ENCODE data around the gene TRPM7. TPM values are rescaled to one million over a fixed set of nuclear protein-coding genes. Genes with fewer than 3 reads are reported as not detected.

TRPM7 gene
- total RNA-seq, 5 donors from 2014 or later (not counting 1 experiment from before 2014, with no cell fraction given): 38.9 to 49.1 (median 43.9) TPM

GRCh38 chr15:50652671-50653070 lies 33.9 kb downstream of the TRPM7 start:
- no peak overlapping the region for H3K4me3 Mint-ChIP-seq
- ChIA-PET POLR2A (interaction anchor here in 1 of 2 donors (0.6 kb wide), 1 partner anchor 72 kb away, joined by 4 read pairs; no protein-coding TSS in a partner anchor), CTCF (interaction anchor here (0.6 to 0.9 kb wide), 3 partner anchors 22 to 1839 kb away, joined by 4 to 6 read pairs (median 5); no protein-coding TSS in a partner anchor)

GRCh38 chr15:50641318-50641717 lies 45.3 kb downstream of the TRPM7 start:
- POLR2A ChIA-PET: no interaction called here
- Mint-ChIP-seq H3K27ac (no peak overlapping the region), H3K27me3 (no peaks in the 10 kb centered on the region), H3K4me3 (no peak overlapping the region), H3K4me1 (peaks cover 3 to 8% (median 7%) of the 10 kb centered on the region in 3 donors), H3K9me3 (no peaks in the 10 kb centered on the region), H3K36me3 (peaks cover 40% of the 10 kb centered on the region)
- DNase-seq (no peak), ATAC-seq (replicated peaks in 1 of 4) (no peak)
- H3K27ac ChIP-seq (ENCODE audit: low read length): no peak overlapping the region
- no peaks in the 10 kb centered on the region for H3K4me1 ChIP-seq (ENCODE audit: control insufficient read depth in 1 of 2, extremely low read depth in 1 of 2, insufficient read depth in 2 of 2, low read length in 2 of 2)
- no peak overlapping the region for H3K4me3 ChIP-seq (ENCODE audit: control insufficient read depth in 1 of 2, extremely low read depth in 1 of 2, low read length in 1 of 2)
- CTCF ChIA-PET: no interaction called here
- WGBS (ENCODE audit: insufficient coverage): 89% methylated on average over 1 of the region's 2 CpGs
- H3K9me3 ChIP-seq: no peaks in the 10 kb centered on the region
- peaks cover 6 to 57% of the 10 kb centered on the region in 2 donors for H3K36me3 ChIP-seq (ENCODE audit: control insufficient read depth in 2 of 2, extremely low read depth in 1 of 2, insufficient read depth in 1 of 2, low read length in 1 of 2)
- no peaks in the 10 kb centered on the region for H3K27me3 ChIP-seq (replicated peaks in 1 of 2; ENCODE audit: control insufficient read depth in 2 of 2, extremely low read depth in 1 of 2, insufficient read depth in 2 of 2, low read length in 1 of 2)

More at GRCh38 chr15:50652671-50653070, 33.9 kb downstream of the TRPM7 start:
- no peaks in the 10 kb centered on the region for H3K4me1 ChIP-seq (ENCODE audit: control insufficient read depth in 1 of 2, extremely low read depth in 1 of 2, insufficient read depth in 2 of 2, low read length in 2 of 2)
- Mint-ChIP-seq H3K9me3 (no peaks in the 10 kb centered on the region), H3K27ac (no peak overlapping the region), H3K36me3 (peaks cover 49% of the 10 kb centered on the region), H3K4me1 (peaks cover 0 to 14% (median 5%) of the 10 kb centered on the region in 3 donors), H3K27me3 (no peaks in the 10 kb centered on the region)
- H3K36me3 ChIP-seq (ENCODE audit: control insufficient read depth in 2 of 2, extremely low read depth in 1 of 2, insufficient read depth in 1 of 2, low read length in 1 of 2): peaks cover 2 to 65% of the 10 kb centered on the region in 2 donors
- no peaks in the 10 kb centered on the region for H3K27me3 ChIP-seq (replicated peaks in 1 of 2; ENCODE audit: control insufficient read depth in 2 of 2, extremely low read depth in 1 of 2, insufficient read depth in 2 of 2, low read length in 1 of 2)
- no peak for ATAC-seq (replicated peaks in 1 of 4)
- no peak overlapping the region for H3K27ac ChIP-seq (ENCODE audit: low read length)
- DNase-seq: no peak
- no peaks in the 10 kb centered on the region for H3K9me3 ChIP-seq
- no peak overlapping the region for H3K4me3 ChIP-seq (ENCODE audit: control insufficient read depth in 1 of 2, extremely low read depth in 1 of 2, low read length in 1 of 2)
- WGBS (ENCODE audit: insufficient coverage): 100% methylated on average over 2 of the region's 3 CpGs

GRCh38 chr15:50636146-50636545 lies 50.5 kb downstream of the TRPM7 start:
- no peak overlapping the region for H3K4me3 ChIP-seq (ENCODE audit: control insufficient read depth in 1 of 2, extremely low read depth in 1 of 2, low read length in 1 of 2)
- no peaks in the 10 kb centered on the region for H3K4me1 ChIP-seq (ENCODE audit: control insufficient read depth in 1 of 2, extremely low read depth in 1 of 2, insufficient read depth in 2 of 2, low read length in 2 of 2)
- H3K4me3 Mint-ChIP-seq: no peak overlapping the region
- ATAC-seq (replicated peaks in 1 of 4) (no peak), DNase-seq (no peak)
- ChIA-PET CTCF (interaction anchor here in 1 of 2 donors (0.7 kb wide), 1 partner anchor 59 kb away, joined by 6 read pairs; no protein-coding TSS in a partner anchor), POLR2A (interaction anchor here in 1 of 2 donors (0.7 kb wide), 1 partner anchor 1260 kb away, joined by 8 read pairs; no protein-coding TSS in a partner anchor)
- H3K4me1 Mint-ChIP-seq: peaks cover 1 to 8% (median 3%) of the 10 kb centered on the region in 3 donors
- H3K36me3 ChIP-seq (ENCODE audit: control insufficient read depth in 2 of 2, extremely low read depth in 1 of 2, insufficient read depth in 1 of 2, low read length in 1 of 2): peaks cover 3 to 66% of the 10 kb centered on the region in 2 donors
- no peaks in the 10 kb centered on the region for H3K9me3 Mint-ChIP-seq
- peaks cover 30% of the 10 kb centered on the region for H3K36me3 Mint-ChIP-seq
- WGBS (ENCODE audit: insufficient coverage): 100% methylated on average over 5 of the region's 9 CpGs
- no peaks in the 10 kb centered on the region for H3K9me3 ChIP-seq
- H3K27me3 Mint-ChIP-seq: no peaks in the 10 kb centered on the region
- H3K27ac ChIP-seq (ENCODE audit: low read length): no peak overlapping the region
- no peak overlapping the region for H3K27ac Mint-ChIP-seq
- H3K27me3 ChIP-seq (replicated peaks in 1 of 2; ENCODE audit: control insufficient read depth in 2 of 2, extremely low read depth in 1 of 2, insufficient read depth in 2 of 2, low read length in 1 of 2): no peaks in the 10 kb centered on the region

GRCh38 chr15:50633653-50634052 lies 52.9 kb downstream of the TRPM7 start:
- no peaks in the 10 kb centered on the region for H3K9me3 ChIP-seq
- no CpG with 5 or more reads among the region's 3 CpGs for WGBS (ENCODE audit: insufficient coverage)
- Mint-ChIP-seq H3K9me3 (no peaks in the 10 kb centered on the region), H3K4me1 (no peaks in the 10 kb centered on the region), H3K36me3 (peaks cover 18% of the 10 kb centered on the region), H3K4me3 (no peak overlapping the region), H3K27ac (no peak overlapping the region), H3K27me3 (no peaks in the 10 kb centered on the region)
- no peak overlapping the region for H3K4me3 ChIP-seq (ENCODE audit: control insufficient read depth in 1 of 2, extremely low read depth in 1 of 2, low read length in 1 of 2)
- ChIA-PET CTCF (interaction anchor here in 1 of 2 donors (1.1 kb wide), 1 partner anchor 13 kb away, joined by 4 read pairs; no protein-coding TSS in a partner anchor), POLR2A (no interaction called here)
- no peak overlapping the region for H3K27ac ChIP-seq (ENCODE audit: low read length)
- no peak for DNase-seq
- no peaks in the 10 kb centered on the region for H3K27me3 ChIP-seq (replicated peaks in 1 of 2; ENCODE audit: control insufficient read depth in 2 of 2, extremely low read depth in 1 of 2, insufficient read depth in 2 of 2, low read length in 1 of 2)
- ATAC-seq (replicated peaks in 1 of 4): no peak
- H3K36me3 ChIP-seq (ENCODE audit: control insufficient read depth in 2 of 2, extremely low read depth in 1 of 2, insufficient read depth in 1 of 2, low read length in 1 of 2): peaks cover 3 to 69% of the 10 kb centered on the region in 2 donors
- no peaks in the 10 kb centered on the region for H3K4me1 ChIP-seq (ENCODE audit: control insufficient read depth in 1 of 2, extremely low read depth in 1 of 2, insufficient read depth in 2 of 2, low read length in 2 of 2)

GRCh38 chr15:50628421-50628820 lies 58.2 kb downstream of the TRPM7 start:
- H3K4me3 Mint-ChIP-seq: no peak overlapping the region
- ATAC-seq (replicated peaks in 1 of 4) (no peak), DNase-seq (no peak)
- Histone ChIP-seq H3K27me3 (replicated peaks in 1 of 2; ENCODE audit: control insufficient read depth in 2 of 2, extremely low read depth in 1 of 2, insufficient read depth in 2 of 2, low read length in 1 of 2) (no peaks in the 10 kb centered on the region), H3K9me3 (no peaks in the 10 kb centered on the region), H3K27ac (ENCODE audit: low read length) (no peak overlapping the region), H3K36me3 (ENCODE audit: control insufficient read depth in 2 of 2, extremely low read depth in 1 of 2, insufficient read depth in 1 of 2, low read length in 1 of 2) (peaks cover 0 to 63% of the 10 kb centered on the region in 2 donors), H3K4me1 (ENCODE audit: control insufficient read depth in 1 of 2, extremely low read depth in 1 of 2, insufficient read depth in 2 of 2, low read length in 2 of 2) (no peaks in the 10 kb centered on the region), H3K4me3 (ENCODE audit: control insufficient read depth in 1 of 2, extremely low read depth in 1 of 2, low read length in 1 of 2) (no peak overlapping the region)
- ChIA-PET CTCF (no interaction called here), POLR2A (interaction anchor here in 1 of 2 donors (0.6 kb wide), 1 partner anchor 31 kb away, joined by 3 read pairs; no protein-coding TSS in a partner anchor)
- no peaks in the 10 kb centered on the region for H3K27me3 Mint-ChIP-seq
- no peaks in the 10 kb centered on the region for H3K9me3 Mint-ChIP-seq
- H3K4me1 Mint-ChIP-seq: no peaks in the 10 kb centered on the region
- H3K27ac Mint-ChIP-seq: no peak overlapping the region
- H3K36me3 Mint-ChIP-seq: peaks cover 32% of the 10 kb centered on the region
- 100% methylated on average over 3 of the region's 5 CpGs for WGBS (ENCODE audit: insufficient coverage)

- DNase-seq: no peak
- Mint-ChIP-seq H3K4me3 (no peak overlapping the region), H3K4me1 (no peaks in the 10 kb centered on the region), H3K27ac (peak overlapping the region; percentile 53 to 62), H3K36me3 (peaks cover 31% of the 10 kb centered on the region), H3K27me3 (no peaks in the 10 kb centered on the region), H3K9me3 (no peaks in the 10 kb centered on the region)
- H3K4me1 ChIP-seq (ENCODE audit: control insufficient read depth in 1 of 2, extremely low read depth in 1 of 2, insufficient read depth in 2 of 2, low read length in 2 of 2): no peaks in the 10 kb centered on the region
- no peak overlapping the region for H3K4me3 ChIP-seq (ENCODE audit: control insufficient read depth in 1 of 2, extremely low read depth in 1 of 2, low read length in 1 of 2)
- H3K36me3 ChIP-seq (ENCODE audit: control insufficient read depth in 2 of 2, extremely low read depth in 1 of 2, insufficient read depth in 1 of 2, low read length in 1 of 2): peaks cover 0 to 54% of the 10 kb centered on the region in 2 donors
- ATAC-seq (replicated peaks in 1 of 4): no peak
- ChIA-PET CTCF (no interaction called here), POLR2A (no interaction called here)
- 81% methylated on average over 3 of the region's 4 CpGs for WGBS (ENCODE audit: insufficient coverage)
- no peaks in the 10 kb centered on the region for H3K9me3 ChIP-seq
- H3K27ac ChIP-seq (ENCODE audit: low read length): no peak overlapping the region
- H3K27me3 ChIP-seq (replicated peaks in 1 of 2; ENCODE audit: control insufficient read depth in 2 of 2, extremely low read depth in 1 of 2, insufficient read depth in 2 of 2, low read length in 1 of 2): no peaks in the 10 kb centered on the region
Observed at GRCh38 chr15:50627351-50628055, 59.1 kb downstream of the TRPM7 start.
